ENCODE results near the gene TRABD2B.

Gene TRABD2B

DNA sequence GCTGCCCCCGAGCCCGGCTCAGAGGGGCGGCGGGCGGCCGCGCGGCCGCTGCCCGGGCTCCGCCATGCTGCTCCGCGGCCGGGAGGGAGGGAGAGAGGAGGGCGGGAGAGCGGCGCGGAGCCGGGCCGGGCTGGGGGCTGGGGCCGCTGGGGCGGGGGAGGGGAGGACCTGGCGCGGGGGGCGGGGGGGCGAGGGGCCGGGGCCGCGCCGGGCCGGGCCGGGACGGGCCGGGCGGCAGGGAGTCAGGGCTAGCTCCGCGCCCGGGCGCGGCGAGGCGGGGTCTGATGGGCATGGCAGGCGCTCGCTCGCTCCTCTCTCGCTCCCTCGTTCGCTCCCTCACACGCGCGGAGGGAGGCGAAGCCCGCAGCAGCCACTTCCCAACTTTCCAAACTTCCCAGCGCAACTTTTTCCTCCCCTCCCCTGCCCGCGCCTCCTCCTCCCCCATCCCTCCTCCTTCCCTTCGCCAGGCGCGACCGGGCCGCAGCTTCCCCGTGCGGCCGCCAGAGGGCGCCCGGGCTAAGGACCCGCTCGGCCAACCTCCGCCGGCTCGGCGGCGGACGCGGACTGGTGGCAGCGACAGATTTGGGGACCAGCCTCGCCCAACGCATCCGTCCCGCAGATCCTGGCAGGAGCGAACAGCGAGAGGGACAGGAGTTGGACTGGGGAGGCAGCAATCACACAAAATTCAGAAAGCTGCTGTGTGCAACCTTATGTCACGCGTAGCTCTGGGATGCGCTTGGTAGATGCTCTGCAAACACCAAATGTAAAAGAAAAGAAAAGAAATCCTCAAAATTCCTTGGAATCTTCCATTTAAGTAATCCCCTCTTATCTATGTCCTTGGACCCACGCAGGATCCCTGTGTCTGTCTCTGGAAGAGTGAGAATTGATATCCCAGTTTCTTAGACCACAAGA, at the start of gene TRABD2B:
Gene TRABD2B (minus strand): TSS at position 97 of the 912 bp plus-strand sequence.
- DNase-seq, result peak; percentile 32 to 55

- no peak for DNase-seq
Observed at GRCh38 chr1:48044311-48044710, 47.1 kb upstream of the TRABD2B start.

GRCh38 chr1:48043622-48044021, 46.4 kb upstream of the TRABD2B start:
- DNase-seq, result no peak

DNA sequence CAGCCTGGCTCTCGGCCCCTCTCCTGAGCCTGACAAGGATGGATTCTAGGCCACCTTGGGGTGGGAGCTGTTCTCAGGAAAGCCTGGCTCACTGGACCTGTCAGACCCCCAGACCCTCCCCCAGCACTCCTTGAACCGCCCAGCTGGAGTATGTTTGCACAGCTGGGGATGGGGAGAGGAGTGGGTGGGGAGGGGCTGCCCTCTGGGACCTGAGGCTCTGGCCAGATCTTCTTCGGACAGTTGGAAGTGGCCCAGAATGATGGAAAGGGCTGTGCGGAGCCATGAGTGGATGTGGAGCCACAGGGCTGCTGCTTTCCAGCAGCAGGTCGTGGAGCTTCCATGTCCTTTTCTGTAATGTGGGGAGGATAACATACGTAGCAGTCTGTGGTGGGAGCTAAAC, 43.0 kb upstream of the TRABD2B start:
- DNase-seq, result no peak

GRCh38 chr1:48039088-48040054, 42.2 kb upstream of the TRABD2B start:
- DNase-seq, result no peak

- DNase-seq, result no peak
Observed at GRCh38 chr1:48038270-48038767, 41.1 kb upstream of the TRABD2B start.

DNA sequence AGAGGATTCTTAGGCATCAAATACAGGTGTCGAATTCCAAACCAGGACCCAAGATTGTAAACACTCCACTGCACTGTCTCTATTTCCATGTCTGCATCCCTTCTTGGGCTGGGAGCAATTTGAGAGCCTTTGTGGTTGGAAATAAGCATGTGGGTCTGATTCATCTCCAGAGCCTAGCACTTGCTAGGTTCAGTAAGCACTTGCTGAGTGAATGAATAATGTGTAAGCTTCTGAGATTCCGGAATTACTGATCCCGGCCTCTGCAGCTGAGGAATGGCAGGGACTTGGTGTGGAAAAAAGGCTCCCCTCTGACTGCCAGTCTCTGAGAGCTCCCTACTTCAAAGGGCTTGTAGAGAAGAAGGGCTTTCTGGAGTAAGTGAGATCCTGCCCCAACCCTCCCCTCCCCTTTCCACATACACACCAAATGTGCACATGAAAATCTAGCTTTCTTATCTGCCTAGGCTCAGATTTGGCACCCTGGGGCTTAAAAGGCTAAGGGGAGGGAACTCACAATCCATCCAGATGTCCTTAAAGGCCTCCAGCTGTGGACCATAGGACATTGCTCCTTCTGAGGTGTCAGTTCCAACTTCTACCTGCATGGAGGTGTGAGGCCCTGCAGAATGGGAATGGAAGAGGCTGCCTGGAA, 39.6 kb upstream of the TRABD2B start:
- no peak for DNase-seq

GRCh38 chr1:48035371-48036141, 38.4 kb upstream of the TRABD2B start:
- no peak for DNase-seq

DNA sequence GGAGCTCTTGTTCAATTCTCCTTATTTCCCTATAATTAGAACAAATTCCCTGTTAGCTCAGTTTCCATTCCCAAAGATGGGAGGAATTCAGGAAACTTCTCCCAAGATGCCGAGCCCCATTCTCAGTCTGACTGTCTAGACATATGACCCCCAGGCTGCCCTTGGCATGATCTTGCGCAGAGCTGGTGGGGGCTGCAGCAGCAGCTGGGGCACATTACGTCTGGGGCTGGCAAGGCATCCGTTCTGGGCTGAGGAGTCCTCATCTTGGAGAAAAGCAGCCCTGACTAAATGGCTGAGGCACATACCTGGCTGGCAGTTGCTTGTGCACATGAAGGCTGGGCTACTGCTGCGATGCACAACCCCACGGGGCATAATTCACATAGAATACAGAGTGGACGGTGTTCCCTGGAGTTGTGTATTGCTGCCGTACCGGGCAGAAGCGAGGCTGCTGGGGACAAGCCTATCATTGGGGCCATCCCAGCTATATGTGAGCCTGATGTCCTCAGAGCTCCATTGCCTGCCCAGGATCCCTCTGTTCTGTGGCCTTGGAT, 36.4 kb upstream of the TRABD2B start:
- DNase-seq, result no peak

GRCh38 chr1:48031676-48032075, 34.5 kb upstream of the TRABD2B start:
- no peak for DNase-seq

- DNase-seq, result no peak
Observed at GRCh38 chr1:48030696-48031365, 33.6 kb upstream of the TRABD2B start.

DNA sequence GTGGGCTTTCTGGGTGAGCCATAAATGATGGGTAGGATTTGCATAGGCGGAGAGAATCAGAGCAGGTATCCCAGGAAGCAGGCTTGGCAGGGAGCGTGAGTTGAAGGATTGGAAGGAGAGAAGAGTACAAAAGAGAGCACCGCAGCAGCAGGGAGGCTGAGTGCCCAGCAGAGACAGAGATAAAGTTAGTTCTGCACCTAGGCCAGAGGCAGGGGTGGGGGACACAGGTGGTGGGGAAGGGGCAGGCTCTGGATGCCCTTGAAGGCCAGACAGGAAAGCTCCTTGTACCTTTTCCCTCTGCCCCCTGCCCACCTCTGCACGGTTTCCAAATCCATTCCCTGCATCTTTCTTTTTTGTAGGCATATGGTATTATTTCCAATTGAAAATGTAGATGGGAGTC, 33.0 kb upstream of the TRABD2B start:
- no peak for DNase-seq

- DNase-seq, result no peak
Observed at GRCh38 chr1:48028218-48029069, 31.3 kb upstream of the TRABD2B start.

GRCh38 chr1:48027533-48027835, 30.3 kb upstream of the TRABD2B start:
- no peak for DNase-seq

- no peak for DNase-seq
Observed at GRCh38 chr1:48026701-48027532, 29.7 kb upstream of the TRABD2B start.

DNA sequence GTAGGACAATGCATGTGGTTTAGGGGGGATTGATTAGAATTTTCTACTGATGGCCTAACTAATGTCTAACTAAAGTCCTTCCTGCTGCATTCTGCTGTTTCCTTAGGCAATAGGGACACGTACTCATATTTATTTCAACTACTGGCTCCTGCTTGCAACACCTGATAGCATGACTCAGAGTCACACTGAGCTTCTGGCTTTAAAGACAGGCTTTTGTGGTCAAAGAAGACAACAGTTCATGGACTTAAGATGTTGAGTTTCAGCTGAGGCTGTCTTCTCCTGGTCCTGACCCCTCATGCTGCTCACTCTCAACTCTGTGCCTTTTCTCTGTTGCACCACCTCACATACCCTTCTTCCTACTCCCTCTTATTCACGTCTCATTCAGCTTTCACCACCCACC, 29.1 kb upstream of the TRABD2B start:
- no peak for DNase-seq

DNA sequence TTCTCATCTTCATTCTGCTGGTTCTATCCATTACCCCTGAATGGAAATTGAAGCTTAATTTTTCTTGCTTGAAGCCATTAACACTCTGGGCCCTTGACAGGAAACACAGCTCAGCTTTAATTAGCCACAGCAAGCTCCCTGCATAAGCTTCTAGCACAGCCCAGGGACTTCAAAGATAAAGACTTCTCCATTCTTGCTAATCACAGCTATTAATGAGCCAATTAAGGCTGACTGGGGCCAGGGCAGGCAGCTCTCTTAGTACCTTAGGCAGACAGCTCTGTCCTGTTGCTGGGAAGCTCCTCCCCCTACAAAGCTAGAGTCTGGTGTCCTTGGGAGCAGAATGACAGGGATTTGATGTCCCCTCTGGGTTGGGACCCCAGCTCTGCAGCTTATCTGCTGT, 27.9 kb upstream of the TRABD2B start:
- DNase-seq, result no peak

DNA sequence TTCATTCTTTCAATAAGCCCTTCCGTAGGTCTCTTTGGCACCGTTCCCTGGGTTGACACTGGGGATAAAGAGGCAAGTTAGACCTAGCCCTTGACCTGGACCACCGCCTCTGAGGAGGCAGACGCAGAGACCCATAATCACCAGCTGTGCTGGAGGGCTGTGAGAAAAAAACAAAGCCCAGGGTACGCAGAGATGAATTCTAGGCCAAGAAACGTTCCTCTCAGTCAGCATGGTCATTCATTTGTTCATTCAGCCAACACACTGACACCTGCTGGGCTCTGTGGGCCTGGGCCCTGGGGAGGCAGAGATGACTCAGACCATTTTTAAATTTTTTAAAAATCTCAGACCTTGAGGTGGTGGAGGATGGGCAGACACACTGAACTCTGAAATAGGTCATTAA, 26.3 kb upstream of the TRABD2B start:
- no peak for DNase-seq

DNA sequence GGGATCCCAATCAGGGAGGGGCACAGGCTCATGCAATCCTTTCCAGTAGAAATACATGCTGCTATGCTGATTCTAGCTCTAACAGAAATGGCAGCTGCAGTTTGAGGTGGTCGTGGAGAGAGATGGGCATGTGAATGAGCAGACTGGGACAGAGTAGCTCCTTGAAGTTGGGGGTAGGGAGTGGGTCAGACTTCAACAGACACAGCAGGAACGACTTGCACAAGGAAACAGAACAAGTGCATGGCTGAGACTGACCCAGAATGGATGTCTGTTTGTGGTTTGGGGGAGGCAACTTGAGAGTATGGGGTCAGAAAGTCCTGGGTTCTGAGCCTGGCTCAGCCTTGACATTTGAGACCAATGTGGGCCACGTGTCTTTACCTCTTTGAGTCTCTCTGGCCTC, 25.1 kb upstream of the TRABD2B start:
- DNase-seq, result no peak

All from activated CD4-positive, alpha-beta T cell treated with anti-CD3 and anti-CD28 coated beads for 4 hours (primary cell).